Neural cell (in vitro differentiated cells): ENCODE data around the gene MAP2. TPM values are rescaled to one million over a fixed set of nuclear protein-coding genes. Genes with fewer than 3 reads are reported as not detected.

Source experiments
- H2AFZ ChIP-seq: fragments of 200-600, 300-800 bp; sonication (generic), shearing (Covaris generic); 2 replicates; pipeline ENCODE4 v1.6.0; 2014; ENCODE audit warnings: low read depth, mild to moderate bottlenecking, antibody characterized with exemption, low read length, moderate library complexity
- H3F3A ChIP-seq: fragments of 200-600 bp; shearing (Covaris generic); 2 replicates; pipeline ENCODE4 v1.6.1; 2016; ENCODE audit warnings: mild to moderate bottlenecking, moderate library complexity, mixed read lengths, antibody characterized with exemption, low read length; ENCODE audit not compliant: insufficient read depth, poor library complexity, severe bottlenecking
- H3K27ac ChIP-seq: fragments of 200-600, 300-800 bp; sonication (generic), shearing (Covaris generic); 2 replicates; pipeline ENCODE4 v1.5.1; 2014; ENCODE audit warnings: mild to moderate bottlenecking, low read length, moderate library complexity
- H3K27me3 ChIP-seq: fragments of 300-800, 200-600 bp; sonication (generic), shearing (Covaris generic); 2 replicates; pipeline ENCODE4 v1.6.0; 2014; ENCODE audit warnings: mild to moderate bottlenecking, low read depth, low read length, moderate library complexity; ENCODE audit not compliant: insufficient read depth
- H3K36me3 ChIP-seq: fragments of 300-800, 200-600 bp; sonication (generic), shearing (Covaris generic); 2 replicates; pipeline ENCODE4 v1.5.1; 2014; ENCODE audit warnings: mild to moderate bottlenecking, antibody characterized with exemption, low read length, moderate library complexity; ENCODE audit not compliant: insufficient read depth
- H3K4me2 ChIP-seq: fragments of 300-800, 200-600 bp; sonication (generic), shearing (Covaris generic); 2 replicates; pipeline ENCODE4 v1.6.0; 2014; ENCODE audit warnings: mild to moderate bottlenecking, low read length
- H3K4me3 ChIP-seq: fragments of 300-800, 200-600 bp; sonication (generic), shearing (Covaris generic); 2 replicates; pipeline ENCODE4 v1.5.1; 2014; ENCODE audit warnings: mild to moderate bottlenecking, low read length, moderate library complexity
- H3K79me2 ChIP-seq: fragments of 200-600 bp; shearing (Covaris generic); replicated peaks from 2 replicates; pipeline ENCODE4 v1.6.0; 2014; ENCODE audit warnings: mild to moderate bottlenecking, low read length, moderate library complexity; ENCODE audit not compliant: insufficient read depth
- H3K9ac ChIP-seq: fragments of 300-800, 200-600 bp; sonication (generic), shearing (Covaris generic); 2 replicates; pipeline ENCODE4 v1.6.1; 2016; ENCODE audit warnings: mild to moderate bottlenecking, low read length, mixed read lengths
- H3K9me2 ChIP-seq: fragments of 200-600 bp; shearing (Covaris generic); 2 replicates; pipeline ENCODE4 v1.6.1; 2016; ENCODE audit warnings: mild to moderate bottlenecking, low read length, mixed read lengths; ENCODE audit not compliant: insufficient read depth
- H3K9me3 ChIP-seq: fragments of 200-600, 300-800 bp; sonication (generic), shearing (Covaris generic); 2 replicates; pipeline ENCODE4 v1.6.1; 2016; ENCODE audit warnings: mild to moderate bottlenecking, mixed run types, low read length, moderate library complexity, mixed read lengths
- H4K20me1 ChIP-seq: fragments of 200-600 bp; shearing (Covaris generic); 2 replicates; pipeline ENCODE4 v1.6.1; 2016; ENCODE audit warnings: mild to moderate bottlenecking, mixed run types; ENCODE audit not compliant: insufficient read depth
- CTCF ChIP-seq: fragments of 450-650 bp; IDR thresholded peaks from 2 replicates; pipeline ENCODE4 v1.5.1; 2014; ENCODE audit warnings: antibody characterized with exemption, mild to moderate bottlenecking, moderate library complexity; ENCODE audit not compliant: poor library complexity, severe bottlenecking
- EP300 ChIP-seq: fragments of 450-650 bp; conservative IDR thresholded peaks from 2 replicates; pipeline ENCODE4 v1.6.1; 2014; ENCODE audit warnings: antibody characterized with exemption, mild to moderate bottlenecking, moderate library complexity; ENCODE audit not compliant: poor library complexity, severe bottlenecking
- EZH2 ChIP-seq: fragments of 200-600, 300-800 bp; shearing (Covaris generic), sonication (generic); IDR thresholded peaks from 2 replicates; pipeline ENCODE4 v1.6.1; 2014; ENCODE audit warnings: antibody characterized with exemption, low read length, borderline replicate concordance, mild to moderate bottlenecking; ENCODE audit not compliant: insufficient read depth, poor library complexity, severe bottlenecking
- MXI1 ChIP-seq: fragments of 450-650 bp; conservative IDR thresholded peaks from 2 replicates; pipeline ENCODE4 v1.6.1; 2014; ENCODE audit warnings: antibody characterized with exemption, mild to moderate bottlenecking; ENCODE audit not compliant: poor library complexity, severe bottlenecking
- POLR2AphosphoS5 ChIP-seq: IDR thresholded peaks from 2 replicates; pipeline ENCODE4 v1.6.1; 2012
- RAD21 ChIP-seq: fragments of 450-650 bp; conservative IDR thresholded peaks from 2 replicates; pipeline ENCODE4 v1.6.1; 2014; ENCODE audit warnings: antibody characterized with exemption, mild to moderate bottlenecking, moderate library complexity
- SMC3 ChIP-seq: fragments of 450-650 bp; conservative IDR thresholded peaks from 2 replicates; pipeline ENCODE4 v1.6.1; 2014; ENCODE audit warnings: antibody characterized with exemption, mild to moderate bottlenecking, moderate library complexity; ENCODE audit not compliant: poor library complexity
- TAF1 ChIP-seq: IDR thresholded peaks from 2 replicates; pipeline ENCODE4 v1.6.1; 2012; ENCODE audit warnings: low read depth
- polyA plus RNA-seq: library from polyadenylated mRNA; depleted of rRNA; stranded (reverse); fragments of >200 nt; gene quantifications from 2 replicates; pipeline ENCODE4 v1.2.3, GENCODE V29; 2014
- TF ChIP-seq, protein P1 (sequence below): IDR thresholded peaks from 2 replicates; pipeline ENCODE4 v1.6.1; 2012; ENCODE audit warnings: borderline replicate concordance

MAP2 gene
- polyA plus RNA-seq, 1 donor from 2014 or later = 450 TPM

DNA sequence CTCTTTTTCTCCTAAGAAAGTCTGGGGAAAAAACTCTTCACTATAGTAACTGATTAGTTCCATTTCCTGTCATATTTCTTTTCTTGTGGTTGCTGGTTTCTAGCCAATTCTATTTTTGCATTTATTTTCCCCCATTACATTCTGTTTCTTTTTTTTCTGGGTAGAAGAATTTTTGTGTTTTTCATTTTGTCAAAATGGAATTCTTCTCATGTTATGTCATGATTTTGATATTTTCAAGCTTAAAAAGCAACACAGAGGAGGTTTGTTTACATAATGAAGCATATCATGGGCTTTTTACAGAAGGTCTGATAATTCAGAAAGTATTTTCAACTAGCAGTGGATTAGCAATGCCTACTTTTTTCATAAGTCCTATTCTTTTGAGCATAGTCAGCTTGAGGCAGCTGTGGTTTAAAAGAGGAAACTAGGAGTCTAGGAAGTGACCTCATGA lies 102.0 kb downstream of the MAP2 start:
- Histone ChIP-seq H3K9me3 (no peaks in the 10 kb centered on the region), H3F3A (peaks cover 13% of the 10 kb centered on the region), H3K4me2 (no peak overlapping the region), H3K27me3 (no peaks in the 10 kb centered on the region), H3K27ac (no peak overlapping the region), H3K79me2 (peaks cover 73% of the 10 kb centered on the region), H3K36me3 (no peaks in the 10 kb centered on the region), H3K9me2 (no peaks in the 10 kb centered on the region), H2AFZ (no peak overlapping the region), H4K20me1 (no peaks in the 10 kb centered on the region), H3K4me3 (no peak overlapping the region), H3K9ac (no peak overlapping the region)
- TF ChIP-seq CTCF (no peak), MXI1 (no peak), EP300 (no peak), RAD21 (no peak), EZH2 (no peak), POLR2AphosphoS5 (no peak), TAF1 (no peak), SMC3 (no peak)
- TF ChIP-seq, protein P1, sequence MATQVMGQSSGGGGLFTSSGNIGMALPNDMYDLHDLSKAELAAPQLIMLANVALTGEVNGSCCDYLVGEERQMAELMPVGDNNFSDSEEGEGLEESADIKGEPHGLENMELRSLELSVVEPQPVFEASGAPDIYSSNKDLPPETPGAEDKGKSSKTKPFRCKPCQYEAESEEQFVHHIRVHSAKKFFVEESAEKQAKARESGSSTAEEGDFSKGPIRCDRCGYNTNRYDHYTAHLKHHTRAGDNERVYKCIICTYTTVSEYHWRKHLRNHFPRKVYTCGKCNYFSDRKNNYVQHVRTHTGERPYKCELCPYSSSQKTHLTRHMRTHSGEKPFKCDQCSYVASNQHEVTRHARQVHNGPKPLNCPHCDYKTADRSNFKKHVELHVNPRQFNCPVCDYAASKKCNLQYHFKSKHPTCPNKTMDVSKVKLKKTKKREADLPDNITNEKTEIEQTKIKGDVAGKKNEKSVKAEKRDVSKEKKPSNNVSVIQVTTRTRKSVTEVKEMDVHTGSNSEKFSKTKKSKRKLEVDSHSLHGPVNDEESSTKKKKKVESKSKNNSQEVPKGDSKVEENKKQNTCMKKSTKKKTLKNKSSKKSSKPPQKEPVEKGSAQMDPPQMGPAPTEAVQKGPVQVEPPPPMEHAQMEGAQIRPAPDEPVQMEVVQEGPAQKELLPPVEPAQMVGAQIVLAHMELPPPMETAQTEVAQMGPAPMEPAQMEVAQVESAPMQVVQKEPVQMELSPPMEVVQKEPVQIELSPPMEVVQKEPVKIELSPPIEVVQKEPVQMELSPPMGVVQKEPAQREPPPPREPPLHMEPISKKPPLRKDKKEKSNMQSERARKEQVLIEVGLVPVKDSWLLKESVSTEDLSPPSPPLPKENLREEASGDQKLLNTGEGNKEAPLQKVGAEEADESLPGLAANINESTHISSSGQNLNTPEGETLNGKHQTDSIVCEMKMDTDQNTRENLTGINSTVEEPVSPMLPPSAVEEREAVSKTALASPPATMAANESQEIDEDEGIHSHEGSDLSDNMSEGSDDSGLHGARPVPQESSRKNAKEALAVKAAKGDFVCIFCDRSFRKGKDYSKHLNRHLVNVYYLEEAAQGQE = no peak

DNA sequence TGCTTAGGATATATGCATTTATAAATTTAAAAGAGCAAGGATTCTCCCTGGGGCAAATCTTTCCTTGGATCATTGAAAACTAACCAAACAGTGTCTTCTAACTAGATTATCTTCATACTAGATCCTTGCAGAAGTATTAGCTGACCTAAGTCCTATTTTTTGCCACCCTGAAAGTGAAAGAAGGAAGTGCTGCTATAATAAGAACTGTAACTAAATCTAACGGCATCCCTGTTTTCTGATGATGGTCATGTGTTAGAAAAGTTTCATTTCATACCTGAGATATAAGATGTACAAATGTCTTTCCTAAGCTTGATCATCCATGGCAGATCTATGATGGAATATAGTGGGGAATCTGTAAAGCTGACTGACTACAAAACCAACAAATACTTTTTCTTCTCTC lies 102.7 kb downstream of the MAP2 start:
- H3K27me3 ChIP-seq = no peaks in the 10 kb centered on the region
- no peak overlapping the region for H3K4me2 ChIP-seq
- no peaks in the 10 kb centered on the region for H3K9me3 ChIP-seq
- no peak overlapping the region for H2AFZ ChIP-seq
- no peaks in the 10 kb centered on the region for H3K36me3 ChIP-seq
- no peak overlapping the region for H3K9ac ChIP-seq
- H4K20me1 ChIP-seq = no peaks in the 10 kb centered on the region
- no peak overlapping the region for H3K27ac ChIP-seq
- peaks cover 9% of the 10 kb centered on the region for H3F3A ChIP-seq
- peaks cover 77% of the 10 kb centered on the region for H3K79me2 ChIP-seq
- TF ChIP-seq TAF1 (no peak), EP300 (no peak), RAD21 (no peak), EZH2 (no peak), MXI1 (no peak), SMC3 (no peak), CTCF (no peak), POLR2AphosphoS5 (no peak)
- TF ChIP-seq, protein P1 = no peak
- no peak overlapping the region for H3K4me3 ChIP-seq
- no peaks in the 10 kb centered on the region for H3K9me2 ChIP-seq
